DOHH2 (cell line): ENCODE measurements around the gene MGMT.
"Not testable (repeated sequence)": the region's sequence is repeated elsewhere in the genome, so short reads cannot be mapped to it uniquely, and the experiment has no call there.

Experiments
- H3F3A ChIP-seq: fragments of 200-600 bp; sonication (generic), shearing (Covaris generic); 2 replicates; pipeline ENCODE4 v1.6.0; 2016; ENCODE audit warnings: antibody characterized with exemption, mild to moderate bottlenecking; ENCODE audit not compliant: control insufficient read depth, insufficient read depth
- H3K27ac ChIP-seq: fragments of 200-600 bp; sonication (generic); 2 replicates; pipeline ENCODE4 v1.5.1; 2014; ENCODE audit warnings: low read depth, mild to moderate bottlenecking, low read length, moderate library complexity
- H3K27me3 ChIP-seq: fragments of 200-600 bp; sonication (generic); 2 replicates; pipeline ENCODE4 v1.6.1; 2014; ENCODE audit warnings: mild to moderate bottlenecking, low read length, mixed read lengths; ENCODE audit not compliant: control insufficient read depth
- H3K36me3 ChIP-seq: fragments of 200-600 bp; sonication (generic); 2 replicates; pipeline ENCODE4 v1.6.1; 2014; ENCODE audit warnings: mild to moderate bottlenecking, low read length, moderate library complexity, mixed read lengths; ENCODE audit not compliant: control insufficient read depth
- H3K4me1 ChIP-seq: fragments of 200-600 bp; sonication (generic); 2 replicates; pipeline ENCODE4 v1.6.1; 2014; ENCODE audit warnings: mild to moderate bottlenecking, low read length, mixed read lengths; ENCODE audit not compliant: control insufficient read depth
- H3K4me2 ChIP-seq: fragments of 200-600 bp; sonication (generic); 2 replicates; pipeline ENCODE4 v1.6.0; 2014; ENCODE audit warnings: mild to moderate bottlenecking, low read length, moderate library complexity
- H3K4me3 ChIP-seq: fragments of 200-600 bp; sonication (generic); 2 replicates; pipeline ENCODE4 v1.5.1; 2014; ENCODE audit warnings: mild to moderate bottlenecking, low read length, mixed read lengths
- H3K79me2 ChIP-seq: fragments of 200-600 bp; sonication (generic); 2 replicates; pipeline ENCODE4 v1.6.1; 2014; ENCODE audit warnings: mild to moderate bottlenecking, low read length, mixed read lengths; ENCODE audit not compliant: control insufficient read depth
- H3K9me2 ChIP-seq: fragments of 200-600 bp; sonication (generic); replicated peaks from 2 replicates; pipeline ENCODE4 v1.6.1; 2014; ENCODE audit warnings: mild to moderate bottlenecking, low read length, mixed read lengths; ENCODE audit not compliant: control insufficient read depth
- H3K9me3 ChIP-seq: fragments of 200-600 bp; sonication (generic); 2 replicates; pipeline ENCODE4 v1.6.1; 2014; ENCODE audit warnings: antibody characterized with exemption, low read length, mixed read lengths; ENCODE audit not compliant: control insufficient read depth, insufficient read depth
- H4K20me1 ChIP-seq: fragments of 200-600 bp; sonication (generic); 2 replicates; pipeline ENCODE4 v1.6.0; 2014; ENCODE audit warnings: low read depth, mild to moderate bottlenecking, antibody characterized with exemption, low read length, moderate library complexity; ENCODE audit not compliant: control insufficient read depth, insufficient read depth
- CTCF ChIP-seq: fragments of 200-600 bp; sonication (generic); IDR thresholded peaks from one replicate; pipeline ENCODE4 v1.5.1; 2014; ENCODE audit warnings: antibody characterized with exemption, mild to moderate bottlenecking, low read depth, low read length; ENCODE audit not compliant: poor library complexity, severe bottlenecking
- EZH2phosphoT487 ChIP-seq: fragments of 200-600 bp; sonication (generic); IDR thresholded peaks from 2 replicates; pipeline ENCODE4 v1.6.1; 2017; ENCODE audit warnings: borderline replicate concordance, mild to moderate bottlenecking, antibody characterized with exemption, low read length, moderate library complexity, mixed read lengths

The MGMT gene

GRCh38 chr10:129426606-129427005 is 40.4 kb upstream of the MGMT start:
- H3K36me3 ChIP-seq: no peaks in the 10 kb centered on the region
- no peak overlapping the region for H3K27ac ChIP-seq
- no peaks in the 10 kb centered on the region for H4K20me1 ChIP-seq
- no peak overlapping the region for H3K4me2 ChIP-seq
- no peaks in the 10 kb centered on the region; the same call in 1 of the 2 replicates for H3K9me3 ChIP-seq
- no peaks in the 10 kb centered on the region for H3K79me2 ChIP-seq
- H3K4me3 ChIP-seq: no peak overlapping the region
- H3F3A ChIP-seq: no peaks in the 10 kb centered on the region
- TF ChIP-seq EZH2phosphoT487: no peak
- TF ChIP-seq CTCF: no peak
- H3K4me1 ChIP-seq: no peaks in the 10 kb centered on the region
- H3K9me2 ChIP-seq: no peaks in the 10 kb centered on the region; the same call in 1 of the 2 replicates
- H3K27me3 ChIP-seq: 0 out of 2 replicates have a peak, but pooled peaks cover 2% of the 10 kb centered on the region

- no peak overlapping the region for H3K4me3 ChIP-seq
- no peaks in the 10 kb centered on the region for H3K79me2 ChIP-seq
- no peaks in the 10 kb centered on the region for H3F3A ChIP-seq
- H3K9me2 ChIP-seq: no peaks in the 10 kb centered on the region
- H3K4me1 ChIP-seq: no peaks in the 10 kb centered on the region
- no peak overlapping the region for H3K27ac ChIP-seq
- no peaks in the 10 kb centered on the region for H3K9me3 ChIP-seq
- no peak overlapping the region for H3K4me2 ChIP-seq
- TF ChIP-seq EZH2phosphoT487: no peak
- TF ChIP-seq CTCF: no peak
- 0 out of 2 replicates have a peak, but pooled peaks cover 2% of the 10 kb centered on the region for H3K27me3 ChIP-seq
- H4K20me1 ChIP-seq: no peaks in the 10 kb centered on the region
- no peaks in the 10 kb centered on the region for H3K36me3 ChIP-seq
These were observed 33.8 kb upstream of the MGMT start for GRCh38 chr10:129433266-129433665.

DNA sequence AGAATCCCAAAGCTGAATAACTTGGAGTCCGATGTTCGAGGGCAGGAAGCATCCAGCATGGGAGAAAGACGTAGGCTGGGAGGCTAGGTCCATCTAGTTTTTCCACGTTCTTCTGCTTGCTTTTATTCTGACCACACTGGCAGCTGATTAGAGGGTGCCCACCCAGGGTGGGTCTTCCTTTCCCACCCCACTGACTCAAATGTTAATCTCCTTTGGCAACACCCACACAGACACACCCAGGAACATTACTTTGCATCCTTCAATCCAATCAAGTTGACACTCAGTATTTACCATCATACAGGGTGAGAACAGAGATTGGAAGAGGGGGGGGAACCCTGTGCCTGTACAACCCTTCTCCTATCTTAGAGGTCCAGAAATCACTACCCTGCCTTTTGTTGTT is 31.3 kb upstream of the MGMT start:
- H3K9me2 ChIP-seq, H3K4me3 ChIP-seq, H3K4me2 ChIP-seq, H3K4me1 ChIP-seq, H3K9me3 ChIP-seq, H4K20me1 ChIP-seq, H3K27me3 ChIP-seq, H3K79me2 ChIP-seq, H3K36me3 ChIP-seq, H3F3A ChIP-seq, H3K27ac ChIP-seq: not testable (repeated sequence)

- Histone ChIP-seq H3K79me2 (no peaks in the 10 kb centered on the region), H3K27me3 (no peaks in the 10 kb centered on the region), H4K20me1 (no peaks in the 10 kb centered on the region), H3K4me3 (no peak overlapping the region), H3K36me3 (no peaks in the 10 kb centered on the region), H3K4me2 (no peak overlapping the region), H3K27ac (no peak overlapping the region), H3K9me2 (no peaks in the 10 kb centered on the region), H3F3A (no peaks in the 10 kb centered on the region), H3K4me1 (no peaks in the 10 kb centered on the region), H3K9me3 (no peaks in the 10 kb centered on the region)
- no peak for TF ChIP-seq EZH2phosphoT487
- no peak for TF ChIP-seq CTCF
These were observed 29.0 kb upstream of the MGMT start for GRCh38 chr10:129438024-129438423.
